GM19035 (cell line): ENCODE data around the gene FBXO40.

Experiments
- ATAC-seq: cut with Tn5 transposase; IDR thresholded peaks from one replicate; pipeline ENCODE4 v1.9.1; 2021; ENCODE audit not compliant: unreplicated experiment

The FBXO40 gene

GRCh38 chr3:121661376-121661775 is 68.2 kb downstream of the FBXO40 start:
- ATAC-seq, result no peak

GRCh38 chr3:121662742-121663141 is 69.6 kb downstream of the FBXO40 start:
- no peak for ATAC-seq

GRCh38 chr3:121663171-121663847 is 70.1 kb downstream of the FBXO40 start:
- no peak for ATAC-seq

- no peak for ATAC-seq
Measured at GRCh38 chr3:121665488-121665887, 72.3 kb downstream of the FBXO40 start.

- no peak for ATAC-seq
Measured at GRCh38 chr3:121667333-121667732, 74.2 kb downstream of the FBXO40 start.

GRCh38 chr3:121670676-121671075 is 77.5 kb downstream of the FBXO40 start:
- ATAC-seq, result no peak

GRCh38 chr3:121677141-121677540 is 84.0 kb downstream of the FBXO40 start:
- no peak for ATAC-seq
